ENCODE results near the gene HYLS1.
"Not testable (repeated sequence)": the region's sequence is repeated elsewhere in the genome, so short reads cannot be mapped to it uniquely, and the experiment has no call there.

The HYLS1 gene, protein sequence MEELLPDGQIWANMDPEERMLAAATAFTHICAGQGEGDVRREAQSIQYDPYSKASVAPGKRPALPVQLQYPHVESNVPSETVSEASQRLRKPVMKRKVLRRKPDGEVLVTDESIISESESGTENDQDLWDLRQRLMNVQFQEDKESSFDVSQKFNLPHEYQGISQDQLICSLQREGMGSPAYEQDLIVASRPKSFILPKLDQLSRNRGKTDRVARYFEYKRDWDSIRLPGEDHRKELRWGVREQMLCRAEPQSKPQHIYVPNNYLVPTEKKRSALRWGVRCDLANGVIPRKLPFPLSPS

DNA sequence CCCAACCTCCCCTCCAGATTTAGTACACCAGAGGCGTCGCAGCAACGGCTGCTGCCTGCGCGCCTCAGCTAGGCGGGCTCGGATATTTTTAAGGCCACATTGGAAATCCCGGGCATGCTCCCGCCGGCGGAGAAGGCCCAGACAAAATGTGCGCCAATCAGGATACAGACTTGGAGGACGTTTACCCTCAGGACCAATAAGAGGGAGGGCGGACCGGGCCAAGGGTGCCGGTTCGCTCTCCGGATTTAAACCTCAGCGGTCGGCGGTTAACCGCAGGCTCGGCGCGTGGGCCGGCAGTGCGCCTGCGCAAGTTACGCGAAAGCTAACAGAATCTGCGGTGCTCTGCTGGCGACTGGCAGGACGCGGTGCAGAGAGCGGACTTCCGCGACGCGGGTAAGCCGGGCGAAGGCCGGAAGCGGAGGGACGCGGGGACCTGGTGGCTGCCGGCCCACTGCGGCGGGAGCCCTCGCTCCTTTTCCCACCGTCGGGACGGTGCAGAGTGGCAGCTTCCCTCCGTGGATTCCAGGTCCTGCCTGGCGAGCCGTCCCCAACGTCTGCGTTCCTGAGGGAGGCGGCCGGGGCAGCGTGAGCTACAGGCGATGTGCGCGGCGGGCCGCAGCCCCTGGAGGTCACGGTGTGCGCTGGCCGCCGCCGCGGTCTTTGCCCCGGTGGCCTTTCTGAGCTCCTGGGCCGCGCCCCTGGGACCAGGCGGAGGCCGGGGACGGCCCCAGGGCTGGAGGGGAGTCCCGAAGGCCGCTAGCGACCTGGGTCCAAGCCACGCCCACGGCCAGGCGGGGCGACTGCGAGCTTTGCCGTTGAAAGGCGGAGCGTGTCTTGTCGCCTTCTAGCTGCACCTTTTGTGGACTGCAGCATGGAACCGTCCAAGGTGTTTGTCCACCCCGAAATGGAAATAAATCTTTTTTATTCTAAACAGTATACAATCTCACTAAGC, at the start of gene HYLS1:
Gene HYLS1 (plus strand): TSS at position 296 of the 952 bp plus-strand sequence. CDS start 11,701 bp downstream, outside the sequence.
- peak within 1 kb of the TSS; percentile 93 for H3K27ac ChIP-seq
- TF ChIP-seq ZFX (IDR thresholded peaks at IDR 0.05; ENCODE audit: borderline replicate concordance), result no peak
- TF ChIP-seq, protein P1, sequence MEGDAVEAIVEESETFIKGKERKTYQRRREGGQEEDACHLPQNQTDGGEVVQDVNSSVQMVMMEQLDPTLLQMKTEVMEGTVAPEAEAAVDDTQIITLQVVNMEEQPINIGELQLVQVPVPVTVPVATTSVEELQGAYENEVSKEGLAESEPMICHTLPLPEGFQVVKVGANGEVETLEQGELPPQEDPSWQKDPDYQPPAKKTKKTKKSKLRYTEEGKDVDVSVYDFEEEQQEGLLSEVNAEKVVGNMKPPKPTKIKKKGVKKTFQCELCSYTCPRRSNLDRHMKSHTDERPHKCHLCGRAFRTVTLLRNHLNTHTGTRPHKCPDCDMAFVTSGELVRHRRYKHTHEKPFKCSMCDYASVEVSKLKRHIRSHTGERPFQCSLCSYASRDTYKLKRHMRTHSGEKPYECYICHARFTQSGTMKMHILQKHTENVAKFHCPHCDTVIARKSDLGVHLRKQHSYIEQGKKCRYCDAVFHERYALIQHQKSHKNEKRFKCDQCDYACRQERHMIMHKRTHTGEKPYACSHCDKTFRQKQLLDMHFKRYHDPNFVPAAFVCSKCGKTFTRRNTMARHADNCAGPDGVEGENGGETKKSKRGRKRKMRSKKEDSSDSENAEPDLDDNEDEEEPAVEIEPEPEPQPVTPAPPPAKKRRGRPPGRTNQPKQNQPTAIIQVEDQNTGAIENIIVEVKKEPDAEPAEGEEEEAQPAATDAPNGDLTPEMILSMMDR (IDR thresholded peaks at IDR 0.05), result peak; percentile 55

DNA sequence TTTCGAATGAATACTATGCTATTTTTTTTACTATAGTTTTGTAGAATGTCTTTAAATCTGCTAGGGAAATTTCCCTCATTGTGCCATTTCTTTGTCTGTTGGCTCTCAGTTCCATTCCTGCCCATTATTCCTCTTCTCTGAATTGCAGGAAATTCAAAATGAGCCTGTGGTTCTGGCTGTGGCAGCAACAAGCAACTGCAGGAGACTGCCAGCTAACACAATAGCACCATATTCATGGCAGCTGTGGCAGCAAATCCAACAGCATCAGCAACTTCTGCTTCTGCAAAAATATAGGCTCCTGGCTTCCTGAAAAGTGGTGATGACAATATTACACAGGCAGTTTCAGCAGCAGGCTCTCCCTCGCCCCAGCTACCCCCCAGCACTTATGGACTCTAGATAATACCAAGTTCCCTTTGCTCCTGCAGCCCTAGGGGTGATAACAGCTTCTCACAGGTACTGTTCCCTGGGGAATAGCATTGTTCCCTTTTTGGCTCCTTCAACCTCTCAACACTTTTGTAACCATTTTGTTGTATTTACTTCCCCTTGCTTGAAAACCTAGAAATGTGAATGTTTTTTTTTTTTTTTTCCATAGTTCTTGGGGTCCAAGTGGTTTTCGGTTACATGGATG, 45.0 kb upstream of the HYLS1 start:
- no peak for TF ChIP-seq ZFX (IDR thresholded peaks at IDR 0.05; ENCODE audit: borderline replicate concordance)
- TF ChIP-seq, protein P1 (IDR thresholded peaks at IDR 0.05), result no peak
- H3K27ac ChIP-seq, result no peak overlapping the region

DNA sequence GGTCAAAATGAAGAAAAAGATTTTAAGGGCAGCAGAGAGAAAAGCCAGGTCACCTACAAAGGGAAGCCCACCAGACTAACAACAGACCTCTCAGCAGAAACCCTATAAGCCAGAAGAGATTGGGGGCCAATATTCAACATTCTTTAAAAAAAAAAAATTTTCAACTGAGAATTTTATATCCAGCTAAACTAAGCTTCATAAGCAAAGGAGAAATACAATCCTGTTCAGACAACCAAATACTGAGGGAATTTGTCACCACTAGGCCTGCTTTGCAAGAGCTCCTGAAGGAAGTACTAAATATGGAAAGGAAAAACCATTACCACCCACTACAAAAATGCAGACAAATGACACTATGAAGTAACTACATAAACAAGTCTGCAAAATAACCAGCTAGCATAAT, 41.3 kb upstream of the HYLS1 start:
- H3K27ac ChIP-seq, result no peak overlapping the region

DNA sequence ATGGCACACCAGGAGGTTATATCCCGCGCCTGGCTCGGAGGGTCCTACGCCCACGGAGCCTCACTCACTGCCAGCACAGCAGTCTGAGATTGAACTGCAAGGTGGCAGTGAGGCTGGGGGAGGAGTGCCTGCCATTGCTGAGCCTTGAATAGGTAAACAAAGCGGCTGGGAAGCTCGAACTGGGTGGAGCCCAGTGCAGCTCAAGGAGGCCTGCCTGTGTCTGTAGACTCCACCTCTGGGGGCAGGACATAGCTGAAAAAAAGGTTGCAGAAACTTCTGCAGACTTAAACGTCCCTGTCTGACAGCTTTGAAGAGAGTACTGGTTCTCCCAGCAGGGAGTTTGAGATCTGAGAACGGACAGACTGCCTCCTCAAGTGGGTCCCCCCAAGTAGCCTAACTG, 29.8 kb upstream of the HYLS1 start:
- peak overlapping the region; percentile 44; the same call in 1 of the 2 replicates for H3K27ac ChIP-seq

More for the DNA sequence above, 41.3 kb upstream of the HYLS1 start:
- no peak for TF ChIP-seq ZFX (IDR thresholded peaks at IDR 0.05; ENCODE audit: borderline replicate concordance)
- TF ChIP-seq, protein P1 (IDR thresholded peaks at IDR 0.05), result no peak

DNA sequence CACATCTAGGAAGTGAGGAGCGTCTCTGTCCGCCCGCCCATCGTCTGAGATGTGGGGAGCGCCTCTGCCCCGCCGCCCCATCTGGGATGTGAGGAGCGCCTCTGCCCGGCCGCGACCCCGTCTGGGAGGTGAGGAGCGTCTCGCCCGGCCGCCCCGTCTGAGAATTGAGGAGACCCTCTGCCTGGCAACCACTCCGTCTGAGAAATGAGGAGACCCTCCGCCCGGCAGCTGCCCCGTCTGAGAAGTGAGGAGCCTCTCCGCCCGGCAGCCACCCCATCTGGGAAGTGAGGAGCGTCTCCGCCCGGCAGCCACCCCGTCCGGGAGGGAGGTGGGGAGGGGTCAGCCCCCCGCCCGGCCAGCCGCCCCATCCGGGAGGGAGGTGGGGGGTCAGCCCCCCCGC, 24.7 kb upstream of the HYLS1 start:
- H3K27ac ChIP-seq, result not testable (repeated sequence)

DNA sequence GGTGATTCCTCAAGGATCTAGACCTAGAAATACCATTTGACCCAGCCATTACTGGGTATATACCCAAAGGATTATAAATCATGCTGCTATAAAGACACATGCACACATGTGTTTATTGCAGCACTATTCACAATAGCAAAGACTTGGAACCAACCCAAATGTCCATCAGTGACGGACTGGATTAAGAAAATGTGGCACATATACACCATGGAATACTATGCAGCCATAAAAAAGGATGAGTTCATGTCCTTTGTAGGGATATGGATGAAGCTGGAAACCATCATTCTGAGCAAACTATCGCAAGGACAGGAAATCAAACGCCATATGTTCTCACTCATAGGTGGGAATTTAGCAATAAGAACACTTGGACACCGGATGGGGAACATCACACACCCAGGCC, 22.1 kb upstream of the HYLS1 start:
- H3K27ac ChIP-seq, result not testable (repeated sequence)

DNA sequence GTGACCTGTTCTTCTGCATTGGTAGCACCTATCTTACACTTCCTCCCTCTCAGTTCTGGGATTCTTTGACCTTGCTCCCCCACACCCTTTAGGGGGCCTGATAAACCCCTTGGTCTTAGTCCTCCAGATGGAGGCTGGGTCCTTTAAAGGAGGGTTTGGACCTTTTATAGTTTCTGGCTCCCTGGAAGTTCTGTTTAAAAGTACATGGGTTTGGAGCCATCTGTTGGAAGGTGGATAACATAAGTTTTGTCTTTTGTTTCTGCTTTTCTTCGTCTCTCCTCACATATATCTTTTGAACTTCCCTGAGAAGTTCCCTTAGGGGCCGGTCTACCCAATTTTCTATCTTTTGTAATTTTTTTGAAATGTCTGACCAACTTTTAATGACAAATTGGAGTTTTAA, 17.9 kb upstream of the HYLS1 start:
- TF ChIP-seq, protein P1 (IDR thresholded peaks at IDR 0.05), result no peak
- no peak overlapping the region for H3K27ac ChIP-seq

DNA sequence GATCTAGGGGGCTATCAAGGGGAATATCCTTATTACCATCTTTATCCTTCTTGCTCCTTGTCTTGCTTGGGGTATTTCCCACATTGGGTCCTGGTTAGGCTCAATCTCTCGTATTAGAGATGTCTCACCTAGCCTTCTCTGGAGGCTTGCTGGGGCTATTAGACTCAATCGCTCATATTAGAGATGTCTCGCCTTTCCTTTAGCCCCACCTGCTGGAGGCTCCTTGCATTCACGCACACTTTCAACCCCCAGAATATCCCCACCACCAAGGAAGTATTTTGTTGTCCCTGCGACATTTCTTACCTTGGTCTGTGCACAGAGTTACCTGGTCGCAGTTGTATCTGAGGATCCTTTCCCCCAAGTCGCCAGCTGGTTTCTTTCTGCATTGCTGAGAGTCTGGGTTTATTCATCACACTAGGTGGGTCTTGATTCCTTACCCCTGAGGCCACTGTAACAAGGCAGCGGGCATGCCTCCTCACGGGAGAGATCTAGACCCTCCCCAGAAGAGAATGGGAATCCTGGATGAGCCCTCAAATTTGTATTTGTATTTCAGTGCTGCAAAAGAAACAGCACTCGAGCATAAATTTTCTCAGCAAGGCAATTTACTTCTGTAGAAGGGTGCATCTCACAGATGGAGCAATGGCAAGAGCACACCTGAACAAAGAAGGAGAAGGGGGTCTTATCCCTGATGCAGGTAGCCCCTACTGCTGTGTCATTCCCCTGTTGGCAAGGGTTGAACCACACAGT, 15.9 kb upstream of the HYLS1 start:
- no peak for TF ChIP-seq ZFX (IDR thresholded peaks at IDR 0.05; ENCODE audit: borderline replicate concordance)
- TF ChIP-seq, protein P1 (IDR thresholded peaks at IDR 0.05), result peak; percentile 68
- H3K27ac ChIP-seq, result no peak overlapping the region

Data from 22Rv1 (cell line).